NCI-H2107 treated with DMSO at 0.1 percent for 48 hours (cell line): Measurements from ENCODE around the gene L3MBTL1.
"Not testable (repeated sequence)": the region's sequence is repeated elsewhere in the genome, so short reads cannot be mapped to it uniquely, and the experiment has no call there.

Source experiments
- DNase-seq: peaks from one replicate; lab custom pipeline; 2025; ENCODE audit not compliant: unreplicated experiment; lab: John Stamatoyannopoulos, UW

The L3MBTL1 gene

GRCh38 chr20:43502021-43502420 lies 5.5 kb upstream of the L3MBTL1 start:
- DNase-seq = not testable (repeated sequence)

- no peak for DNase-seq
These were observed 1.3 kb upstream of the L3MBTL1 start for GRCh38 chr20:43506238-43506637.

- DNase-seq = no peak
These were observed 609 bp downstream of the L3MBTL1 start for GRCh38 chr20:43508106-43508505.

DNA sequence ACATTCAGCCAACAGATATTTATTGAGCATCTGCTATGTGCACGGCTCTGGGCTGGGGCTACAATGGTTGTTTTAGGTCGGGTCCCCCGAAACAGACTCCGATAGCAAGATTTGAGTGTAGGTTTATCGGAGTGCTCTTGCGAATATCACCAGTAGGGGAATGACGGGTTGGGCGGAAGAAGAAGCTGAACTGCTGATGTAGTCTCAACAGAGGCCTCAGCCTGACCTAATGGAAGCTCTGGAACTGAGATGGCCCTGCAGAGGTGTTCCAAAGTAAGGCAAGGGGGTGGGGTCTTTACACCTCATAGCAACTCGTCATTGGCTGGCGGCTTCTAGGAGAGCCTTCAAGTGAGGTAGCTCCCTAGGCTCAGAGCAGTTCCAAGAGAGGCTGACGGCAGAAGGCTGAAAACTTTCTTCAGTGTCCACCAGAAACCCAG lies 1.1 kb downstream of the L3MBTL1 start:
- no peak for DNase-seq

DNA sequence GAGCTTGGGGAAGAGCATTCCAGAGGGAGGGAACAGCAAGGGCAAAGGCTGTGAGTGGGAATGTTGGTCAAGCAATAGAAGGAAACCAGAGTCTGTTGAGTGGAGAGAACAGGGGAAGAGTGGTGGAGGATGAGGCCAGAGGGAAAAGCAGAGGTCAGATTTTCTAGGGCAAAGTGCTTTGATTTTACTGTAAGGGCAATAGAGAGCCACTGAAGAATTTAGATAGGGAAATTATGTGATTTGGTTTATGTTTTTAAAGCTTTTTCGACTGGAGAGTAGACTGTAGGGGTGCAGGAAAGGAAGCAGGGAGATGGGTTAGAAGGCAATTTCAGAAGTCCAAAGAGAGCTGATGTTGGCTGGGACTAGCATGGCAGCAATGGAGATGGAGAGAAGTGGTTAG lies 4.4 kb downstream of the L3MBTL1 start:
- no peak for DNase-seq

GRCh38 chr20:43513372-43513930 lies 6.0 kb downstream of the L3MBTL1 start:
- no peak for DNase-seq

- no peak for DNase-seq
These were observed 6.6 kb downstream of the L3MBTL1 start for GRCh38 chr20:43513931-43514647.

GRCh38 chr20:43514648-43514999 lies 7.1 kb downstream of the L3MBTL1 start:
- DNase-seq = no peak

DNA sequence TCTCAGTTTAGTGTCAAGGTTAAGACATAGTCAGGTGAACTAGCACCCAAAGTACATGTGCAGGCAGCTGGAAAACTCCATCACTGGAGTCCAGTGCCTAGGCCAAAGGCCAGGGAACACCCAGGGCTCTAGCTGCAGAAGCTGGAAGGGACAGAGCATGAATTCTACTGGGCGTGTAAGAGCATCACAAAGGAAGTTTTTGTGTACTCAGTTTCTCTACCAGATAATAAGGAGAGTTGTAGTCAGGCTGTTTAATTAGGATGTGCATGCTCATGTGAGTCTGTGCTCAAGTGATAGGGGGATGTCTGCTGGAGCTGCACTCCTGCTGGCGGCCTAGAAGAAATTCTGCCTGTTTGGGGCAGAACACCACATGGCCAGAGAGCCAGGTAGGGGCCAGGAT lies 8.1 kb downstream of the L3MBTL1 start:
- no peak for DNase-seq

DNA sequence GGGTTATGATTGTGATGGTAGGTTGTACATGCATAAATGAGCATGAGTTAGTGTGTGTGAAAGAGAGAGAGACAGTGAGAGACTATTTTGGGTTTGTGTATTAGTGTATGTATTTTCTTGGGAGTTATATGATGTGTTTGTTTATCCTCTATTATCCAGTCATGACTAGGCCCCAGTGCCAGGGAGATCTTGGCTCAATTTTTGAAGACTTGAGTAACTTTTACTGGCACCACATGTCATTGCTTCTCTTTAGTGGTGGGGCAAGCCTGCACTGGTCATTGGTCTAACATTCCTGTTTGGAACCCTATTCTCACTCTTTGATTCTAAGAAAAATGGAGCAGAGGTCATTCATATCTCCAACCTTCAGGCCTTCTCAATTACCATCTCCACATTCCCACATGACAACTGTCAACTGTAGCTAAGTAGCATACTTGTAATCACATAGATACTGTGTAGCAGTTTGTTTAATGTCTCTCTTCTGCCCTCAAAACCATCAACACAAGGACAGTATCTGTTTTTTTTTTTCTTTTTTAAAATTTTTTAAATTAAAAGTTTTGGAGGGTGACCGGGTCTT lies 8.8 kb downstream of the L3MBTL1 start:
- DNase-seq = no peak

DNA sequence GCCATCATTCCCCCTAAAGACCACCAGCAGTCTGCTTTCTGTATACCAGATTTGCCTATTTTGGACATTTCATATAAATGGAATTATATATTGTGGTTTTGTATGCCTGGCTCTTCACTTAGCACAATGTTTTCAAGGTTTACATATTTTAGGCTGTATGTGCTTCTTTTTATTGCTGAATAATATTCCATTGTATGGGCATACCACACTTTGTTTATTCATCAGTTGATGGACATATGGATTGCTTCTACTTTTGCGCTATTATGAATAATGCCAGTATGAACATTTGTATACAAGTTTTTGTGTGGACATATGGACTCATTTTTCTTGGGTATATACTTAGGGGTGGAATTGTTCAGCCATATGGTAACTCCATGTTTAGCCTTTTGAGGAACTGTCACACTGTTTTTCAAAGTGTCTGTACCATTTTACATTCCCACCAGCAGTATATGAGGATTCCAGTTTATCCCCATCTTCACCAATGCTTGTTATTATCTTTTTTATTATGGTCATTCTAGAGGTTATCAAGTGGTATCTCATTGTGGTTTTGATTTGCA lies 12.7 kb downstream of the L3MBTL1 start:
- no peak for DNase-seq

- no peak for DNase-seq
These were observed 17.5 kb downstream of the L3MBTL1 start for GRCh38 chr20:43525021-43525420.

DNA sequence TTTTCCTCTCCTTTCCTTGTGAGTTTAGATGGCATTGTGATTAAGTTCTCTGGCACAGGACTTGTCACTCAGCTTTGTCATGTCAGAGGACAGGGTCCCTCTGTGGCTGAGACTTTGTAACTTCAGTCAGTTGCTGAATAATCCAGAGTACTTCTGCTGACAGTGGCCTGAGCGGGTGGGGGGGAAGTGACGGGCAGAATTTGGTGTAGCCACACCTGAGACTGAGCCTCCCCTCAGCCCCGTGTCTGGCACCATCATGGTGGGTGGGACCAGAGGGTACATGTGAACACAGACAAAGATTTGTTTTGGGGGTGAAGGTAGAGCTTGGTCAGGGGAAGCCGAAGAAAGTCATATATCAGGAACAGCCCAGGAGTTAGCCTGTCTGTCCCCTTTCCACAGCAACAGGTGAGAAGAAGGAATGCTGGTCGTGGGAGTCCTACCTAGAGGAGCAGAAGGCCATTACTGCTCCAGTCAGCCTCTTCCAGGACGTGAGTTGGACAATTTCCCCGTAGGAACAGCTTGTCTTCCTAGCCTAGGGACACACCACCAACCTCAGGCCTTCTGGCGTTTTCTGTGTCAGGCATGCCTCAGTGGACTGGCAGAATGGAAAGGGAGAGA lies 20.9 kb downstream of the L3MBTL1 start:
- DNase-seq = no peak

DNA sequence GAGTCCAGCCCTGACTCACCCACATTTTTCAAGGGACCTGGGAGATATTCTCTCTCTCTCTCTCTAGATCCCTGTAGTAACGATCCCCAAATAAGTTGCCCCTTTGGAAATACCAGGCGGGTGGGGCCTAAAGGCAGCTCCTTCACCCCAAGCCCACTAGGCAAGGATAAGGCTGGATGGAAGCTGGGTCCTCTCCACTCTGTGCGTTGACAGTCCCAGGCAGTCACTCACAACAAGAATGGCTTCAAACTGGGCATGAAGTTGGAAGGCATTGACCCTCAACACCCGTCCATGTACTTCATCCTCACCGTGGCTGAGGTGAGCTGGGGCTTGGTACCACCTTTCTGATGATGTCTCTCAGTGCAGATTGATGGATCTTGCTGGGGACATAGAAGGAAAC lies 21.6 kb downstream of the L3MBTL1 start:
- DNase-seq = no peak

DNA sequence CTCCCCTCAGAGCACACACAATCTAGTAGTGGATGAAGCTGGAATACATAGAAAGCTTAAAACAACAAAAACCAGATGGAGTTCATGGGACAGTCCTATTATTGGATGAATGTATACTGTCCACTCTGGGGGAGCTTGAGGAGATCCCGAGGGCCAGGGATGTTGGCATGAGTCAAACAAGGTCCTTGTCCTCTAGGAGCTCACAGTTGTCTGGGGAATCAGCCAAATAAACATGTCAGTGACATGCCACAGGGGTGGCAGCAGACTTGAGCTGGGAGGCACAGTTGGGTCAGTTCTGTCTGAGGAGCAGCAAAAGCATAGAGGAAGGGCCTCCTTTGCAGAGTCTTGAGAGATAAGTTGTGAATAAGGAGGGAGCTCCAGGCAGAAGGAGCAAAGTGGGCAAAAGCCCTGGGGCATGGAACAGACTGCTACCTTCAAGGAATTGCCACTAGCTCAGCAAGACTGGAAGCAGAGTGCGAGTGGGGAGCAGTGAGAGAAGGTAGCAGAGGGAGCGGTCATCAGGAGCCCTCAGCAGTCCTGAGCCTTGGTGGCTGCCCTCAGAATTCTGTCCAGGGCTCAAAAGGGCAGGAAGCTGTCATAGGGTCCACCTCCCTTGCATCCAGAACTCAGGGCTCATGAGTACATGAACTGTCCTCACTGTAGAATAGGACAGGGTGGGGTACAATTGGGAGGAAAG lies 22.1 kb downstream of the L3MBTL1 start:
- DNase-seq = no peak

GRCh38 chr20:43530321-43531090 lies 23.0 kb downstream of the L3MBTL1 start:
- no peak for DNase-seq

DNA sequence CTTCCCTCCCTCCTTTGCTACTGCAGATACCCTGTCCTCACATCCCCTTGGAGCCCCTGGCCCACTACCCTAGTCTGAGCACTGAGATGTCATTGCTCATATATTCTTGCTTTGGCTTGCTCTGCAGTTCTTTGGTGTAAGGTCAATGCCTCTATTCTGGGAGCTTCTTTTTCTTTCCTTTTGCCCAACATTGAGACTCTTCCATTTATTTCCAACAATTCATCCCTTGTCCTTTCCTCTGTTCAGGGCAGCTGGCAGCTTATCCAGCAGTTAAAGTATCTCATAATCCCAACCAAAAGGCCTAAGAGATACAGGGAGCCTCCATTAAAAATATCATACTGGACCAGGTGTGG lies 23.6 kb downstream of the L3MBTL1 start:
- DNase-seq = no peak

- no peak for DNase-seq
These were observed 25.0 kb downstream of the L3MBTL1 start for GRCh38 chr20:43532416-43533055.

DNA sequence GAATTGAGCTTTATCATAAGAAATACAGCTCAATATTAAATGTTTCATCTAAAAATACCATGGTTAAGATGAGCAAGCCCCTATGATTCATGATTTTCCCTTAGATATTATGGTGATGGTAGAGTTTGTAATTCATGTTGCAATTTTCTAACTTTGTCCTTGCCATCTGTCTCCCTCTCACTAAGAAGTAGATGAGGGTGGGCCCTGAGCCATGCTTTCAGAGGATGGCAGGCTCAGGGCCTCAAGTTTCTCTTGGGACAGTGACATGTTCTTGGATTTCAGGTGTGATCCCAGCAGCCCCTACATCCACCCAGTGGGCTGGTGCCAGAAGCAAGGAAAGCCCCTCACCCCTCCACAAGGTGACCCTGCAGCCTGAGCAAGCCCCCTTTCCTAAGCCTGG lies 25.6 kb downstream of the L3MBTL1 start:
- no peak for DNase-seq

- no peak for DNase-seq
These were observed 26.5 kb downstream of the L3MBTL1 start for GRCh38 chr20:43534016-43534415.
